GM21381 (cell line): ENCODE measurements around the gene RBP5.

ENCODE experiments used
- ATAC-seq: cut with Tn5 transposase; IDR thresholded peaks from one replicate; pipeline ENCODE4 v1.9.1; 2021; ENCODE audit warnings: mild to moderate bottlenecking, moderate library complexity; ENCODE audit not compliant: unreplicated experiment

RBP5 gene

GRCh38 chr12:7076493-7076892, 52.2 kb downstream of the RBP5 start:
- no peak for ATAC-seq

- ATAC-seq: no peak
These were observed 52.8 kb downstream of the RBP5 start for GRCh38 chr12:7075939-7076338.

GRCh38 chr12:7075518-7075917, 53.2 kb downstream of the RBP5 start:
- ATAC-seq: no peak

GRCh38 chr12:7073946-7074345, 54.7 kb downstream of the RBP5 start:
- ATAC-seq: no peak
